ENCODE results near the gene POLR3F. TPM values are rescaled to one million over a fixed set of nuclear protein-coding genes. Genes with fewer than 3 reads are reported as not detected.

POLR3F gene
- total and polyA plus RNA-seq, 9 of the 15 experiments (the other 6 are each of a cell fraction or from before 2014, with no cell fraction given), result 7.0 to 15.0 (median 9.6) TPM

GRCh38 chr20:18466894-18467730 is at the start of gene POLR3F, which contains the start of gene DZANK1 (continued):
- no peak for TF ChIP-seq MCM5 (IDR thresholded peaks at IDR 0.05; ENCODE audit: low read depth)
- TF ChIP-seq CTCF (IDR thresholded peaks at IDR 0.05 in 2 of 3, conservative IDR thresholded peaks at IDR 0.05 in 1 of 3; ENCODE audit: insufficient read depth in 2 of 3, low read depth in 1 of 3, low read length in 3 of 3), result no peak
- peak; percentile 85; the same call in 1 of the 2 replicates for TF ChIP-seq PHF8 (IDR thresholded peaks at IDR 0.05; ENCODE audit: borderline replicate concordance, low read length)
- TF ChIP-seq CREB1 (IDR thresholded peaks at IDR 0.05), result 0 out of 2 replicates have a peak, but pooled peaks have one; percentile 16
- TF ChIP-seq CREB1 (CRISPR knock-in tag; IDR thresholded peaks at IDR 0.05), result no peak
- TF ChIP-seq MEIS2 (IDR thresholded peaks at IDR 0.05; ENCODE audit: partially characterized antibody), result no peak
- TF ChIP-seq ZNF766 (CRISPR knock-in tag; conservative IDR thresholded peaks at IDR 0.05), result no peak
- no peak for TF ChIP-seq HNRNPLL (IDR thresholded peaks at IDR 0.05; ENCODE audit: low read depth, low read length, poor library complexity, severe bottlenecking)
- TF ChIP-seq STAT6 (CRISPR knock-in tag; IDR thresholded peaks at IDR 0.05), result no peak
- TF ChIP-seq ZNF518B (CRISPR knock-in tag; IDR thresholded peaks at IDR 0.05), result no peak
- no peak for TF ChIP-seq STAG1 (CRISPR knock-in tag; IDR thresholded peaks at IDR 0.05; ENCODE audit: borderline replicate concordance)
- TF ChIP-seq TRIM25 (IDR thresholded peaks at IDR 0.05; ENCODE audit: borderline replicate concordance), result no peak
- TF ChIP-seq GATAD2B (IDR thresholded peaks at IDR 0.05; ENCODE audit: borderline replicate concordance), result no peak
- peak; percentile 98 for TF ChIP-seq SIN3B (IDR thresholded peaks at IDR 0.05; ENCODE audit: low read depth)
- TF ChIP-seq ARID1B (IDR thresholded peaks at IDR 0.05), result no peak
- TF ChIP-seq TBP (optimal IDR thresholded peaks at IDR 0.05; ENCODE audit: low read depth, low read length), result peak; percentile 71
